GM12878 (cell line): Measurements from ENCODE around the gene BEST3. TPM values are rescaled to one million over a fixed set of nuclear protein-coding genes. Genes with fewer than 3 reads are reported as not detected.

ENCODE experiments used
- ATAC-seq: fragments of 200-7000 bp; cut with Tn5 transposase; 3 replicates; pipeline ENCODE4 v1.9.1; 2020; ENCODE audit warnings: mild to moderate bottlenecking, moderate library complexity
- BruUV-seq: library from RNA; stranded (reverse); fragments of 400-500 nt; replicated peaks from 2 replicates; lab custom pipeline; 2021; lab: Mats Ljungman, UMichigan
- CTCF ChIA-PET: fragments of 300-600 bp; sonication (Branson Sonifier 250); formaldehyde crosslinking; extraction: SDS; loops from one replicate; lab custom pipeline; 2021; ENCODE audit warnings: inconsistent platforms; lab: Yijun Ruan, JAX
- POLR2A ChIA-PET: fragments of 350-600 bp; formaldehyde crosslinking; extraction: SDS; loops from one replicate; lab custom pipeline; 2021; ENCODE audit warnings: inconsistent platforms; lab: Charles Lee
- RAD21 ChIA-PET: fragments of 300-600 bp; sonication (Branson Sonifier 250); formaldehyde crosslinking; loops from one replicate; lab custom pipeline; 2023; ENCODE audit warnings: antibody characterized with exemption; ENCODE audit not compliant: unreplicated experiment; lab: Charles Lee
- SMC1A ChIA-PET: fragments of 300-600 bp; sonication (Branson Sonifier 250); formaldehyde crosslinking; loops from one replicate; lab custom pipeline; 2023; ENCODE audit not compliant: unreplicated experiment, uncharacterized antibody; lab: Charles Lee
- DNase-seq: peaks from one replicate; pipeline ENCODE4 v3.0.0-alpha.2; 2011; ENCODE audit warnings: low read depth, low spot score
- FAIRE-seq: peaks from 3 replicates; lab custom pipeline; 2011; peaks lifted over from hg19 to GRCh38; lab: Jason Lieb, UNC
- H2AFZ ChIP-seq: 2 replicates; pipeline ENCODE4 v1.6.0; 2011; ENCODE audit warnings: low read depth, low read length, control low read depth; ENCODE audit not compliant: control insufficient read depth
- H3K27ac ChIP-seq: 2 replicates; pipeline ENCODE4 v1.5.1; 2011; ENCODE audit warnings: control low read depth; ENCODE audit not compliant: control insufficient read depth, insufficient read depth
- H3K27me3 ChIP-seq, 2 experiments: replicated peaks in 1 of 2; 2 replicates each; pipeline versions ENCODE4 v1.6.0 to v1.6.1; 2011; ENCODE audit warnings: low read length in 1 of 2; ENCODE audit not compliant: control insufficient read depth in 2 of 2, insufficient read depth in 2 of 2
- H3K36me3 ChIP-seq, 2 experiments: 2 replicates each; pipeline ENCODE4 v1.5.1; 2011; ENCODE audit warnings: low read length in 1 of 2; ENCODE audit not compliant: control insufficient read depth in 2 of 2, insufficient read depth in 2 of 2
- H3K4me1 ChIP-seq: 2 replicates; pipeline ENCODE4 v1.6.1; 2011; ENCODE audit warnings: mild to moderate bottlenecking, low read length, moderate library complexity, mixed read lengths; ENCODE audit not compliant: control insufficient read depth, insufficient read depth
- H3K4me2 ChIP-seq: 2 replicates; pipeline ENCODE4 v1.6.0; 2011; ENCODE audit warnings: control low read depth; ENCODE audit not compliant: control insufficient read depth, insufficient read depth
- H3K4me3 ChIP-seq: fragments of 200-600 bp; sonication (generic); 2 replicates; pipeline ENCODE4 v1.5.1; 2016
- H3K79me2 ChIP-seq: 2 replicates; pipeline ENCODE4 v1.6.0; 2011; ENCODE audit warnings: low read length; ENCODE audit not compliant: control insufficient read depth, insufficient read depth
- H3K9ac ChIP-seq: 2 replicates; pipeline ENCODE4 v1.8.0; 2011; ENCODE audit warnings: low read length, control low read depth, mixed read lengths; ENCODE audit not compliant: control insufficient read depth, insufficient read depth
- H3K9me3 ChIP-seq: replicated peaks from 3 replicates; pipeline ENCODE4 v1.5.1; 2011; ENCODE audit warnings: mild to moderate bottlenecking, low read length; ENCODE audit not compliant: control insufficient read depth, insufficient read depth
- H4K20me1 ChIP-seq: 2 replicates; pipeline ENCODE4 v1.6.0; 2011; ENCODE audit not compliant: control insufficient read depth, insufficient read depth
- BCLAF1 ChIP-seq: fragments of 450-650 bp; IDR thresholded peaks from 2 replicates; pipeline ENCODE4 v1.6.1; 2017; ENCODE audit warnings: antibody characterized with exemption, mild to moderate bottlenecking, moderate library complexity
- CEBPZ ChIP-seq: fragments of 150-350 bp; IDR thresholded peaks from 2 replicates; pipeline ENCODE4 v1.6.1; 2016; ENCODE audit warnings: low read depth, low read length
- EED ChIP-seq: sonication (generic); IDR thresholded peaks from 2 replicates; pipeline ENCODE4 v1.6.1; 2016; ENCODE audit warnings: antibody characterized with exemption, low read depth
- MTA2 ChIP-seq: fragments of 450-650 bp; IDR thresholded peaks from 2 replicates; pipeline ENCODE4 v1.6.1; 2016; ENCODE audit warnings: low read depth, mild to moderate bottlenecking, moderate library complexity
- PAX5 ChIP-seq: IDR thresholded peaks from 2 replicates; pipeline ENCODE4 v1.6.1; 2011; ENCODE audit warnings: low read depth, low read length, borderline replicate concordance
- PRDM15 ChIP-seq: fragments of 450-650 bp; formaldehyde crosslinking; IDR thresholded peaks from 2 replicates; pipeline ENCODE4 v1.4.0; 2020; ENCODE audit warnings: mild to moderate bottlenecking, moderate library complexity
- SIN3A ChIP-seq: IDR thresholded peaks from 2 replicates; pipeline ENCODE4 v1.6.1; 2012; ENCODE audit warnings: low read depth, low read length, improper control_type of control experiment
- SMAD1 ChIP-seq: fragments of 450-650 bp; IDR thresholded peaks from 2 replicates; pipeline ENCODE4 v1.6.1; 2018; ENCODE audit warnings: mild to moderate bottlenecking, low read depth; ENCODE audit not compliant: partially characterized antibody
- SUZ12 ChIP-seq: fragments of 200-600 bp; sonication (generic); IDR thresholded peaks from one replicate; pipeline ENCODE4 v1.6.1; 2018; ENCODE audit warnings: antibody characterized with exemption, mild to moderate bottlenecking; ENCODE audit not compliant: unreplicated experiment
- ZBTB4 ChIP-seq: fragments of 450-650 bp; formaldehyde crosslinking; IDR thresholded peaks from 2 replicates; pipeline ENCODE4 v1.4.0; 2022; ENCODE audit warnings: mild to moderate bottlenecking, moderate library complexity
- WGBS: methylation state at CpG from one replicate; pipeline ENCODE4 v1.1.6; 2016; ENCODE audit warnings: low lambda C conversion rate; ENCODE audit not compliant: insufficient replicate concordance, insufficient coverage; ENCODE audit errors: missing lambda C conversion rate; 5-methylcytosine and 5-hydroxymethylcytosine counted together
- in situ Hi-C: fragments of 300-500 bp; cut with MboI; formaldehyde crosslinking; loops from 9 replicates; pipeline ENCODE4 v1.14.3; 2018; ENCODE audit warnings: mixed read lengths
- intact Hi-C: fragments of 100-400 bp; cut with micrococcal nuclease; formaldehyde crosslinking; loops from one replicate; pipeline ENCODE4 v1.14.2; 2022; ENCODE audit not compliant: unreplicated experiment
- polyA plus RNA-seq, 11 experiments: library from polyadenylated mRNA; depleted of rRNA in 4 of 11; unstranded in 6 of 11; stranded (reverse) in 5 of 11; fragments of >200 nt; fragmentation: Nextera tagmentation in 4 of 11; fragmentation: Illumina TruSeq in 1 of 11; extraction: Ambion mirVana in 4 of 11; extraction: Trizol in 1 of 11; gene quantifications; 1 replicate in 1 of 11; 2 replicates in 10 of 11; pipeline versions ENCODE4 v1.2.1 to v1.2.3, GENCODE V29; 2011 to 2016; ENCODE audit warnings: inconsistent platforms in 2 of 11, missing spikeins in 2 of 11, low read depth in 1 of 11
- total RNA-seq, 4 experiments: library from RNA; depleted of rRNA in 3 of 4; stranded (reverse); fragments of >200 nt in 3 of 4; fragmentation: Illumina TruSeq in 1 of 4; extraction: Trizol in 1 of 4; gene quantifications; 2 replicates each; pipeline versions ENCODE4 v1.2.1 to v1.2.3, GENCODE V29; 2013 to 2021

BEST3 gene
- total and polyA plus RNA-seq, 10 of the 15 experiments (the other 5 are each of a cell fraction or from before 2014, with no cell fraction given): not detected

- ChIA-PET SMC1A (no interaction called here), POLR2A (no interaction called here), CTCF (no interaction called here), RAD21 (no interaction called here)
- Histone ChIP-seq H3K9me3 (no peaks in the 10 kb centered on the region), H3K9ac (no peak overlapping the region), H3K79me2 (no peaks in the 10 kb centered on the region), H3K4me1 (no peaks in the 10 kb centered on the region), H2AFZ (no peak overlapping the region), H4K20me1 (no peaks in the 10 kb centered on the region), H3K4me2 (no peak overlapping the region), H3K36me3 (no peaks in the 10 kb centered on the region), H3K27ac (no peak overlapping the region), H3K27me3 (no peaks in the 10 kb centered on the region), H3K4me3 (no peak overlapping the region)
- DNase-seq (no peak), ATAC-seq (no peak), FAIRE-seq (no peak)
- no TSS peak for BruUV-seq
- no peak for TF ChIP-seq PAX5
- TF ChIP-seq EED: no peak
- TF ChIP-seq MTA2: no peak
- TF ChIP-seq CEBPZ: no peak
- TF ChIP-seq PRDM15 (CRISPR knock-in tag): no peak
- TF ChIP-seq BCLAF1: no peak
- TF ChIP-seq ZBTB4 (CRISPR knock-in tag): no peak
- no peak for TF ChIP-seq SMAD1
- TF ChIP-seq SUZ12: no peak
- no peak for TF ChIP-seq SIN3A
- intact Hi-C loops (no loop called here), in situ Hi-C loops (no loop called here)
- WGBS: 0% methylated on average over 1 of the region's 1 CpG
Measured at GRCh38 chr12:69703146-69703642, 4.1 kb upstream of the BEST3 start.
